ENCODE results near the gene JOSD2. TPM values are rescaled to one million over a fixed set of nuclear protein-coding genes. Genes with fewer than 3 reads are reported as not detected.

Gene JOSD2
- total and polyA plus RNA-seq, 9 of the 15 experiments (the other 6 are each of a cell fraction or from before 2014, with no cell fraction given) = 0.06 to 14.4 (median 3.1) TPM

- TF ChIP-seq FOXP4 (CRISPR knock-in tag; IDR thresholded peaks at IDR 0.05; ENCODE audit: borderline replicate concordance) (no peak), ZNF778 (CRISPR knock-in tag; IDR thresholded peaks at IDR 0.05) (no peak), MED1 (CRISPR knock-in tag; IDR thresholded peaks at IDR 0.05; ENCODE audit: borderline replicate concordance) (no peak), NFIC (IDR thresholded peaks at IDR 0.05) (peak; percentile 62), ZNF77 (CRISPR knock-in tag; IDR thresholded peaks at IDR 0.05) (no peak), ZNF280B (CRISPR knock-in tag; IDR thresholded peaks at IDR 0.05) (no peak), NFRKB (IDR thresholded peaks at IDR 0.05; ENCODE audit: low read depth) (no peak), MGA (IDR thresholded peaks at IDR 0.05) (peak; percentile 67; the same call in 1 of the 2 replicates), ZNF324 (CRISPR knock-in tag; IDR thresholded peaks at IDR 0.05) (no peak), ZNF197 (CRISPR knock-in tag; IDR thresholded peaks at IDR 0.05; ENCODE audit: low read depth) (peak; percentile 81), SAFB (IDR thresholded peaks at IDR 0.05; ENCODE audit: borderline replicate concordance, low read depth, low read length) (peak; percentile 94), ZNF830 (CRISPR knock-in tag; IDR thresholded peaks at IDR 0.05) (no peak), CHD1 (IDR thresholded peaks at IDR 0.05; ENCODE audit: low read length) (no peak)
Measured at GRCh38 chr19:50511069-50511822, at the start of gene JOSD2 (continued).
